HG02678 (cell line): ENCODE results near the gene ZNF692.
A peak's percentile ranks its signal among the peaks of the same experiment; 100 is the strongest.
"Not testable (repeated sequence)": the region's sequence is repeated elsewhere in the genome, so short reads cannot be mapped to it uniquely, and the experiment has no call there.

Experiments used
- ATAC-seq: cut with Tn5 transposase; IDR thresholded peaks from one replicate; pipeline ENCODE4 v1.9.1; 2021; ENCODE audit warnings: mild to moderate bottlenecking, moderate library complexity; ENCODE audit not compliant: unreplicated experiment

ZNF692 gene

DNA sequence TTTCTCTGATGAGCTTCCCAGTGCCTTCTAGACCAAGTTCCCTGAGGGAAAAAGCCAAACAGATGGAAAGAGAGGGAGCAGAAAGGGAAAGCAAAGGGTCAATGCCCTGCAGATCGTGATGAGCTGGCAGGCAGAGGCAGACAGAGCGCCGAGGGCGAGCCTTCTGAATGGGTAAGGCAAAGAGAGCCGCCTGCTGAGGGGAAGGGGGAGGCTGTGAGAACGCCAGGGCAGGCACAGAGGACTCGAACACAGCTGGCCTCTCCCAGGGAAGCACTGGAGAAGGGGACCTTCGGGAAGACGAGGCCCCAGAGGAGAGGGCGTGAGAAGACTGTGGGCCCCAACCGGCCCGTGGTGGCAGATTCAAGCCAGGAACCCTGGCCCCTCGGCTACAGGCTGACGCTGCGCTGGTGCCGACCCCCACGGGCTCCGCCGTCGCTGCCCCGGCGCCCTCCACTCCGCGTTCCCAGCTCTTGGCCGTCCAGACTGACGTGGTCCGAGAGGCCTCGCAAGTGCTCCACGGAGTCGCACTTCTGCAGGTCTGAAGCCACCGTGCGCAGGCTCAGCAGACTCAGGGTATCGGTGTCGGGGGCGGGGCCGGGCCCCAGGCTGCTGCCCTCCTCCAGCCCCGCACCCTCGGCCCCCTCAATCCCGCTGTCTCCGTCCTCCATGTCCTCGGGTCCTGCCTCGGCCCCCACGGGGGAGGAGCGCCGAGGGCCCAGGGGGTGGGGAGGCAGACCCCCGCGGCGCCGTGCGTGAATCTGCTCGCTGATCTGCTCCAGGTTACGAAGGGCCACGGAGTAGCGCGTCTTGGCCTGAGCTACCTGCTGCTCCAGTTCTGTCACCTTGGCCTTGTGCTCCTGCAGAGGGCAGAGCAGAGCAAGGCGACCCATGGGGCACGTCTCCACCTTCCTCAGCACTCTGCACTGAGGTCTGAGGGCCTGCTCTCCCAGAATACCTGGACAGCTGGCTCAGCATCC lies 47.1 kb downstream of the ZNF692 start:
- no peak for ATAC-seq

- ATAC-seq: no peak
These were observed 48.0 kb downstream of the ZNF692 start for GRCh38 chr1:248810727-248811513.

DNA sequence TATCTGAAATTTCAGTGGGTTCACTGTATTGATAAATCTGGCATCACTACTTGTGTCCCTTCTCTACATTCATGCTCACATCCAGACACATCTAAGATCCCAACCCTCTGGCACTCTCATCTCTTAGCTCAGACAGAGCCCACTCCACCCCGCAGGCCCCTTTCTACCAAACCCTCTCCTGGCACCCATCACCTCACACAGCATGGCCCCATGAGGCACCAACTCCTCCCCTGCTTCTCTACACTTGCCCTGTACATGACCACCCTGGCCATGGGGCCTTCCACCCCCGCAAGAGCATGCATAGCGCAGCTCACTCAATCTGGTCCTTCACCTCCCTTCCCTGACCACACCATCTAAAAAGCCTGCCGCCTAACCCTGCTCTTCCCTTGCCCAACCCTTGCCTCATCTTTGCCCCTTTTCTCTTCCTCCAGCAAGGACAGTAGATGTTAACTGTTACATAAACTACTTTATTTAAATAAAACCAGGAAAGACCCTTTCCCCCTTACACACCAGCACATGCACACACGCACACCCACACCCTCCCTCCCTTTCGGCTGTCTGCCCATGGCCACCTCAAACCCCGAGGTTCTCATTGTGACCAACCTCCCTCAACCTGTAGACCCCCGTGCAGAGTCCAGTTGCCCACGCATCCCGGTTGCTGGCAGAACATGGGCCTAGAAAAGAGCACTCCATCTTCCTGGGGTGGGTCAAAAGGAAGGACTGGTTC lies 48.7 kb downstream of the ZNF692 start:
- ATAC-seq: no peak

DNA sequence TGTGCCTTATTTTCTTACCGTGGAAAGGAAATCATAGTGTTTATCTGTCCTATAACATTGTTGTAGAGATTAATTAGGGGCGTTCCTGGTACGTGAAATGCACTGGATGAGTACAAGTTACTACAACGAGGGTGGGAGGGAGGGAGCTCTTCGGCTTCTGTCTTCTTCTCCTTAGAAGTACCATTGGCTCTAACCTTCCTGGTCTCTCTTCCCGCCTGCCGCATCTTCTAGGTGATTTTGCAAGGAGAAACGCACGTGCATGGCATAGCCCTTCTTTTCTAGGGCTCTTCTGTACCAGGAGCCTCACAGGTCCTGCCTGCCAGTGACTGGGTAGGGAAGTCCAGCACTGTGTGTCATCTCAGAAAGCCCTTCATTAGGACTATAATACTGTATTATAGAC lies 50.0 kb downstream of the ZNF692 start:
- ATAC-seq: no peak

DNA sequence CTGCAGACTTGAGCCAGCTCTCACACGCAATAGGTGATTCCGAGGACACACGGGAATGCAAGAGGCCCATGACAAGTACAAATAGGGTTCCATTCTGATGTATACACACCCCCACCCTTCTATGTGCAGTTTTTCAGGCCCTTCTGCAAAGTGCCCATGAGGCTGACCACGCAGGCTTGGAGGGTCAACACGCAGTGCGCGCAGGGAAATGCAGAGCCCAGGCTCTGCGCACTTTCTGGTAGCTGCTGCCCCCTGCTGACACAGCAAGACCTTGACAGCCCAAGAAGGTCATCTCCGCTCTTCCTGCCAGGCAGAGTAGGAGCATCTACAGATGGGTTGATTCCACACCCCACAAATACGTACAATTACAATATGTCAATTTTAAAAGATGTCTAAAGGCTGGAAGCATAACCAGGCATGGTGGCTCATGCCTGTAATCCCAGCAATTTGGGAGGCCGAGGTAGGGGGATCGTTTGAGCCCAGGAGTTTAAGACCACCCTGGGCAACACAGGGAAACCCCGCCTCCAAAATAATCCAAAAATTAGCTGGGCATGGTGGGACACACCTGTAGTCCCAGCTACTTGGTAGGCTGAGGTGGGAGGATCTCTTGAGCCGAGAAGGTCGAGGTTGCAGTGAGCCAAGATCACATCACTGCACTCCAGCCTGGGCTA lies 51.7 kb downstream of the ZNF692 start:
- peak; percentile 44 for ATAC-seq

- no peak for ATAC-seq
These were observed 53.0 kb downstream of the ZNF692 start for GRCh38 chr1:248805876-248806275.

DNA sequence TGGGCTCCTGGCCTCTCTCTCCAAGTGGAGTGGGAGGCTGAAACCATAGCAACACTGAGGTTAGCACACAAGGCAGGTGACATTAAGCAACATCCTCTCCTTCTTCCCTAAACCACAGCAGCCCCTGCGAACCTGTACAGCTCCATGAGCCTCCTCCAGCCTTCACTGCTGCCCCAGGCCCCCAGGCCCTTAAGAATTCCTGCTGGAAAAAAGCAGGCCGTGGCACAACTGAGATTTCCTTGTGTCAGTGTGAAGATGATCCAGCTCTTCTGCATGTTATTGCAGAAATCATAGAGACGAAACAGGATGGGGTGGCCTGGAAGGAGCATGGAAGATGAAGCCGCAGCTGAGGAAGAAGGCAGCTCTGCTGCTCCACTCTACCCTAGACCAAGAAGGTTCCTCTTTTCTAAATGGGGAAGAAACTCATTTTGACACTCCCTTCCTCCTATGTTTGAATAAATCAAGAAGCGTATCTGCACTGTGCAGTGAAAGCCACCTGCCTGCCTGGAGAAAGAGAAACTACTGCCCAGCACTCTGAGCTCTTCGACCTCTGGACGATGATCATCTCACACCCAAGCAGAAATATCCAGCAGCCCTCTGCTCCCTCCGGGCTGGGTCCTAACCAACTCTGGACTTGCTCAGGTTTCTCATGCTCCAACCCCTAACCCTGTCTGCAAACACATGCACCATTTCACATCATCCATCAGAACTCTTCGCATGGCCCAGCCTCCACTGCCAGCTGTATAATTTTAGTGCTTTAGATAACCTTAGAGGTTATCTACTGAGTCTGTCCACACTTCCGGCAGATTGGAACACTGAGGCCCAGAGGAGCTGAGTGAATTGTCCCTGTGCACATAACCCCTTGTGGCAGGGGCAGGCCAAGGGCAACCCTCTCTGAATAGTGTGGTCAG lies 53.9 kb downstream of the ZNF692 start:
- ATAC-seq: peak; percentile 86

DNA sequence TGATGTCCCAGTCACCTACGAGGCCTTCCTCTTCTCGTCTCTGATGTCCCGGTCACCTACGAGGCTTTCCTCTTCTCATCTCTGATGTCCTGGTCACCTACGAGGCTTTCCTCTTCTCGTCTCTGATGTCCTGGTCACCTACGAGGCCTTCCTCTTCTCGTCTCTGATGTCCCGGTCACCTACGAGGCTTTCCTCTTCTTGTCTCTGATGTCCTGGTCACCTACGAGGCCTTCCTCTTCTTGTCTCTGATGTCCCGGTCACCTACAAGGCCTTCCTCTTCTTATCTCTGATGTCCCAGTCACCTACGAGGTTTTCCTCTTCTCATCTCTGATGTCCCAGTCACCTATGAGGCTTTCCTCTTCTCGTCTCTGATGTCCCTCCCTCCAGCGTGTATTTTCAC lies 55.4 kb downstream of the ZNF692 start:
- not testable (repeated sequence) for ATAC-seq

GRCh38 chr1:248802454-248802853 lies 56.4 kb downstream of the ZNF692 start:
- no peak for ATAC-seq

- no peak for ATAC-seq
These were observed 58.4 kb downstream of the ZNF692 start for GRCh38 chr1:248800459-248800858.
